ENCODE measurements around the gene ZSWIM8.

GRCh38 chr10:73791871-73792400 is 6.5 kb downstream of the ZSWIM8 start:
- TF ChIP-seq CTCF (IDR thresholded peaks at IDR 0.05; ENCODE audit: control extremely low read depth in 1 of 3, insufficient read depth in 1 of 3, low read depth in 1 of 3, low read length in 3 of 3), result no peak
- TF ChIP-seq SIN3A (conservative IDR thresholded peaks at IDR 0.05 in 1 of 2, IDR thresholded peaks at IDR 0.05 in 1 of 2; ENCODE audit: low read depth in 1 of 2, low read length in 2 of 2), result no peak
- no peak for TF ChIP-seq SUZ12 (IDR thresholded peaks at IDR 0.05; ENCODE audit: low read length)
